HCT116 (cell line): ENCODE measurements around the gene STK36. TPM values are rescaled to one million over a fixed set of nuclear protein-coding genes. Genes with fewer than 3 reads are reported as not detected.

Experiments used
- ATAC-seq: fragments of 200-7000 bp; cut with Tn5 transposase; 2 replicates; pipeline ENCODE4 v1.9.1; 2020; ENCODE audit warnings: mild to moderate bottlenecking, moderate library complexity
- BruUV-seq: library from RNA; stranded (reverse); fragments of 400-500 nt; replicated peaks from 2 replicates; lab custom pipeline; 2021; lab: Mats Ljungman, UMichigan
- CTCF ChIA-PET: fragments of 300-600 bp; sonication (Branson Sonifier 250); formaldehyde crosslinking; loops from one replicate; lab custom pipeline; 2021; ENCODE audit warnings: antibody characterized with exemption; lab: Charles Lee
- POLR2A ChIA-PET: fragments of 300-600, 350-600 bp; sonication (Branson Sonifier 250); formaldehyde crosslinking; loops from one replicate; lab custom pipeline; 2021; ENCODE audit warnings: antibody characterized with exemption; lab: Charles Lee
- RAD21 ChIA-PET, 2 experiments: fragments of 300-600 bp; sonication (Branson Sonifier 250); formaldehyde crosslinking; loops; one replicate each; lab custom pipeline; 2023; ENCODE audit warnings: low total read pairs in 2 of 2; ENCODE audit not compliant: uncharacterized antibody in 2 of 2, unreplicated experiment in 2 of 2, low non-redundant PET in 1 of 2; lab: Charles Lee
- DNase-seq: peaks from one replicate; pipeline ENCODE4 v3.0.0-alpha.2; 2010; ENCODE audit warnings: low read depth, low spot score
- H2AFZ ChIP-seq: fragments of 200-600 bp; shearing (Covaris generic), sonication (generic); 2 replicates; pipeline ENCODE4 v1.6.1; 2017; ENCODE audit warnings: low read depth, mixed run types, mixed read lengths, antibody characterized with exemption, low read length; ENCODE audit not compliant: poor library complexity, severe bottlenecking
- H3K27ac ChIP-seq: 2 replicates; pipeline ENCODE4 v1.5.1; 2012; ENCODE audit warnings: low read depth, low read length
- H3K27me3 ChIP-seq: fragments of 200-600 bp; sonication (generic); 2 replicates; pipeline ENCODE4 v1.6.1; 2016; ENCODE audit warnings: mixed run types, low read length, mixed read lengths; ENCODE audit not compliant: insufficient read depth
- H3K36me3 ChIP-seq, 2 experiments: fragments of 200-500 bp in 1 of 2; fragments of 200-600 bp in 1 of 2; sonication (Bioruptor generic) in 1 of 2; sonication (generic) in 1 of 2; 2 replicates each; pipeline versions ENCODE4 v1.5.1 to v1.6.1; 2014 to 2016; ENCODE audit warnings: low read length in 2 of 2, inconsistent platforms in 1 of 2, mixed read lengths in 1 of 2, mixed run types in 1 of 2; ENCODE audit not compliant: insufficient read depth in 2 of 2, control insufficient read depth in 1 of 2
- H3K4me1 ChIP-seq, 2 experiments: fragments of 200-600 bp in 1 of 2; sonication (generic) in 1 of 2; 2 replicates each; pipeline versions ENCODE4 v1.5.1 to v1.6.1; 2012 to 2017; ENCODE audit warnings: low read length in 2 of 2, inconsistent platforms in 1 of 2, mild to moderate bottlenecking in 1 of 2, mixed read lengths in 1 of 2, mixed run types in 1 of 2, moderate library complexity in 1 of 2; ENCODE audit not compliant: insufficient read depth in 2 of 2, control insufficient read depth in 1 of 2
- H3K4me2 ChIP-seq: fragments of 200-600 bp; sonication (generic); 2 replicates; pipeline ENCODE4 v1.6.1; 2017; ENCODE audit warnings: mixed run types, low read length, mixed read lengths
- H3K4me3 ChIP-seq, 2 experiments: fragments of 200-600 bp in 1 of 2; sonication (generic) in 1 of 2; replicated peaks in 1 of 2; 2 replicates each; pipeline ENCODE4 v1.5.1; 2011 to 2016; ENCODE audit warnings: low read length in 2 of 2, control low read depth in 1 of 2, low read depth in 1 of 2, mild to moderate bottlenecking in 1 of 2, mixed read lengths in 1 of 2, mixed run types in 1 of 2
- H3K79me2 ChIP-seq: fragments of 200-600 bp; sonication (generic); 2 replicates; pipeline ENCODE4 v1.6.1; 2017; ENCODE audit warnings: mild to moderate bottlenecking, mixed run types, low read length, moderate library complexity, mixed read lengths; ENCODE audit not compliant: insufficient read depth
- H3K9ac ChIP-seq: fragments of 200-600 bp; sonication (generic); 2 replicates; pipeline ENCODE4 v1.6.1; 2016; ENCODE audit warnings: low read length, mixed read lengths
- H3K9me2 ChIP-seq: fragments of 200-600 bp; sonication (generic), shearing (Covaris generic); 2 replicates; pipeline ENCODE4 v1.6.1; 2017; ENCODE audit warnings: mixed run types, mild to moderate bottlenecking, moderate library complexity; ENCODE audit not compliant: insufficient read depth
- H3K9me3 ChIP-seq, 2 experiments: fragments of 200-500 bp in 1 of 2; fragments of 200-600 bp in 1 of 2; sonication (Bioruptor generic) in 1 of 2; sonication (generic) in 1 of 2; 2 replicates each; pipeline ENCODE4 v1.6.1; 2014 to 2017; ENCODE audit warnings: low read length in 2 of 2, mixed read lengths in 2 of 2, inconsistent platforms in 1 of 2, low read depth in 1 of 2, mild to moderate bottlenecking in 1 of 2, mixed run types in 1 of 2, moderate library complexity in 1 of 2; ENCODE audit not compliant: control insufficient read depth in 1 of 2, insufficient read depth in 1 of 2
- H4K20me1 ChIP-seq: fragments of 200-600 bp; sonication (generic), shearing (Covaris generic); 2 replicates; pipeline ENCODE4 v1.6.1; 2017; ENCODE audit warnings: mixed run types, mild to moderate bottlenecking, moderate library complexity; ENCODE audit not compliant: insufficient read depth
- CBX3 ChIP-seq: IDR thresholded peaks from 2 replicates; pipeline ENCODE4 v1.6.1; 2012; ENCODE audit warnings: low read depth
- CEBPB ChIP-seq: IDR thresholded peaks from 2 replicates; pipeline ENCODE4 v1.6.1; 2012; ENCODE audit warnings: low read depth
- EGR1 ChIP-seq: IDR thresholded peaks from 2 replicates; pipeline ENCODE4 v1.6.1; 2012; ENCODE audit warnings: low read depth
- ELF1 ChIP-seq: IDR thresholded peaks from 2 replicates; pipeline ENCODE4 v1.6.1; 2012; ENCODE audit warnings: low read depth, borderline replicate concordance
- EZH2 ChIP-seq: fragments of 200-600 bp; sonication (generic); IDR thresholded peaks from 2 replicates; pipeline ENCODE4 v1.6.1; 2017; ENCODE audit warnings: antibody characterized with exemption, mixed run types
- EZH2phosphoT487 ChIP-seq: fragments of 200-600 bp; IDR thresholded peaks from 2 replicates; pipeline ENCODE4 v1.6.1; 2018; ENCODE audit warnings: antibody characterized with exemption, borderline replicate concordance
- FOSL1 ChIP-seq: IDR thresholded peaks from 2 replicates; pipeline ENCODE4 v1.6.1; 2012; ENCODE audit warnings: low read depth
- JUND ChIP-seq: IDR thresholded peaks from 2 replicates; pipeline ENCODE4 v1.6.1; 2012
- POLR2A ChIP-seq: IDR thresholded peaks from 2 replicates; pipeline ENCODE4 v1.7.0; 2011; ENCODE audit warnings: borderline replicate concordance; ENCODE audit not compliant: insufficient read depth, insufficient read length; ENCODE audit errors: extremely low read depth
- POLR2AphosphoS5 ChIP-seq: IDR thresholded peaks from 2 replicates; pipeline ENCODE4 v1.6.1; 2011; ENCODE audit warnings: mild to moderate bottlenecking, low read depth, low read length, moderate library complexity
- SIN3A ChIP-seq: IDR thresholded peaks from 2 replicates; pipeline ENCODE4 v1.6.1; 2012; ENCODE audit warnings: low read depth
- SP1 ChIP-seq: IDR thresholded peaks from 2 replicates; pipeline ENCODE4 v1.6.1; 2012; ENCODE audit warnings: low read depth
- SRF ChIP-seq: IDR thresholded peaks from 2 replicates; pipeline ENCODE4 v1.6.1; 2012; ENCODE audit warnings: low read depth
- YY1 ChIP-seq: IDR thresholded peaks from 2 replicates; pipeline ENCODE4 v1.6.1; 2011; ENCODE audit warnings: low read length, low read depth, moderate library complexity, mild to moderate bottlenecking; ENCODE audit not compliant: insufficient replicate concordance; ENCODE audit errors: extremely low read depth
- ZBTB33 ChIP-seq: IDR thresholded peaks from 2 replicates; pipeline ENCODE4 v1.6.1; 2011; ENCODE audit warnings: mild to moderate bottlenecking, low read length, moderate library complexity; ENCODE audit not compliant: insufficient replicate concordance; ENCODE audit errors: extremely low read depth
- ZFX ChIP-seq: fragments of 450-650 bp; IDR thresholded peaks from 2 replicates; pipeline ENCODE4 v1.6.1; 2017
- intact Hi-C: fragments of 100-400 bp; cut with micrococcal nuclease; formaldehyde crosslinking; loops from 2 replicates; pipeline ENCODE4 v1.10.0; 2022
- total RNA-seq: library from RNA; stranded (reverse); gene quantifications from one replicate; pipeline ENCODE4 v1.2.1, GENCODE V29; 2021; ENCODE audit not compliant: unreplicated experiment
- TF ChIP-seq, protein P1 (sequence below): IDR thresholded peaks from 2 replicates; pipeline ENCODE4 v1.6.1; 2012
- TF ChIP-seq, protein P2 (sequence below), 3 experiments: fragments of 200-600 bp in 1 of 3; sonication (generic) in 1 of 3; IDR thresholded peaks in 2 of 3; conservative IDR thresholded peaks in 1 of 3; 2 replicates each; pipeline ENCODE4 v1.5.1; 2012 to 2017; ENCODE audit warnings: low read depth in 2 of 3, low read length in 2 of 3, antibody characterized with exemption in 1 of 3, borderline replicate concordance in 1 of 3, control low read depth in 1 of 3, mild to moderate bottlenecking in 1 of 3, mixed read lengths in 1 of 3, mixed run types in 1 of 3, moderate library complexity in 1 of 3; ENCODE audit not compliant: insufficient read depth in 1 of 3
- TF ChIP-seq, protein P3 (sequence below): IDR thresholded peaks from 2 replicates; pipeline ENCODE4 v1.6.1; 2012

The STK36 gene
- total RNA-seq, 1 experiment from 2014 or later = 45.5 TPM

DNA sequence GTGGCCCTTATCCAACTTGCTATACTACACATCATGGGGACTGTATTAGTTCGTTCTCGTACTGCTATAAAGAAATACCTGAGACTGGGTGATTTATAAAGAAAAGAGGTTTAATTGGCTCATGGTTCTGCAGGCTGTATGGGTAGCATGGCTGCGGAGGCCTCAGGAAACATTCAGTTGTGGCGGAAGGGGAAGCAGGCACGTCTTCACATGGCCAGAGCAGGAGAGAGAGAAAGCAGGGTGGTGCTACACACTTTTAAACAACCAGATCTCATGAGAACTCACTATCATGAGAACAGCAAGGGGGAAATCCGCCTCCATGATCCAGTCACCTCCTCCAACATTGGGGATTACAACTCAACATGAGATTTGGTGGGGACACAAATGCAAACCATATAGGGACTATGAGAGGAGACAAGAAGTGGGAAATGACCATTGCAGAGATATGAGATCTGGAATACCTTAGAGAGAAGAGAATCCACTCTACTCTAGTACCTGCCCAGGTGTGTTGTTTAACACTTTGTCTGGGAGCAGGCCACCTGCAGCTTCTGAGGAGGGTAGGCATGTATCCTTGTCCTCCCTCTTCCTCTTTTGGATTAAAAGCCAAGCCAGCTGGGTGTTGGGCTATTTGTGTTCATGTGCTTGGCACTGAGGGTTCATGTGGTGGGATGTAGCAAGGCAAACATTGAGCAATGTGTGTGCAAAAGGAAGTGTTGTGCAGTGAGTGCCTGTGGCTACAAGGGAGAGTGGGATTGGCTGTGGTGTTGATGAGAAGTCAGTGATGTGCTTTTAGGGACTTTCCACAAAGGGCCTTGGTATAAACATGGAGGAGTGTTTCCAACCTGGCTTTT, 61.5 kb downstream of the STK36 start:
- intact Hi-C loops = no loop called here
- no TSS peak for BruUV-seq

More for the DNA sequence above, 61.5 kb downstream of the STK36 start:
- ATAC-seq = no peak
- POLR2A ChIA-PET = no interaction called here
- peaks cover 6 to 13% of the 10 kb centered on the region in 2 experiments; a peak in 3 of 4 replicates for H3K36me3 ChIP-seq
- H3K4me1 ChIP-seq = peaks cover 17 to 29% of the 10 kb centered on the region in 2 experiments
- TF ChIP-seq YY1 (no peak), ZFX (no peak), FOSL1 (no peak), CEBPB (no peak), CBX3 (no peak), EZH2 (no peak), ZBTB33 (no peak), POLR2AphosphoS5 (no peak), EZH2phosphoT487 (no peak), SP1 (no peak), SIN3A (no peak), ELF1 (no peak), POLR2A (no peak), JUND (no peak), EGR1 (no peak), SRF (no peak)
- TF ChIP-seq, protein P1, sequence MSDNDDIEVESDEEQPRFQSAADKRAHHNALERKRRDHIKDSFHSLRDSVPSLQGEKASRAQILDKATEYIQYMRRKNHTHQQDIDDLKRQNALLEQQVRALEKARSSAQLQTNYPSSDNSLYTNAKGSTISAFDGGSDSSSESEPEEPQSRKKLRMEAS = no peak
- TF ChIP-seq, protein P2, sequence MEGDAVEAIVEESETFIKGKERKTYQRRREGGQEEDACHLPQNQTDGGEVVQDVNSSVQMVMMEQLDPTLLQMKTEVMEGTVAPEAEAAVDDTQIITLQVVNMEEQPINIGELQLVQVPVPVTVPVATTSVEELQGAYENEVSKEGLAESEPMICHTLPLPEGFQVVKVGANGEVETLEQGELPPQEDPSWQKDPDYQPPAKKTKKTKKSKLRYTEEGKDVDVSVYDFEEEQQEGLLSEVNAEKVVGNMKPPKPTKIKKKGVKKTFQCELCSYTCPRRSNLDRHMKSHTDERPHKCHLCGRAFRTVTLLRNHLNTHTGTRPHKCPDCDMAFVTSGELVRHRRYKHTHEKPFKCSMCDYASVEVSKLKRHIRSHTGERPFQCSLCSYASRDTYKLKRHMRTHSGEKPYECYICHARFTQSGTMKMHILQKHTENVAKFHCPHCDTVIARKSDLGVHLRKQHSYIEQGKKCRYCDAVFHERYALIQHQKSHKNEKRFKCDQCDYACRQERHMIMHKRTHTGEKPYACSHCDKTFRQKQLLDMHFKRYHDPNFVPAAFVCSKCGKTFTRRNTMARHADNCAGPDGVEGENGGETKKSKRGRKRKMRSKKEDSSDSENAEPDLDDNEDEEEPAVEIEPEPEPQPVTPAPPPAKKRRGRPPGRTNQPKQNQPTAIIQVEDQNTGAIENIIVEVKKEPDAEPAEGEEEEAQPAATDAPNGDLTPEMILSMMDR (IDR thresholded peaks at IDR 0.05 in 2 of 3, conservative IDR thresholded peaks at IDR 0.05 in 1 of 3; ENCODE audit: borderline replicate concordance in 1 of 3, insufficient read depth in 1 of 3, low read depth in 2 of 3, low read length in 2 of 3) = no peak
- TF ChIP-seq, protein P3, sequence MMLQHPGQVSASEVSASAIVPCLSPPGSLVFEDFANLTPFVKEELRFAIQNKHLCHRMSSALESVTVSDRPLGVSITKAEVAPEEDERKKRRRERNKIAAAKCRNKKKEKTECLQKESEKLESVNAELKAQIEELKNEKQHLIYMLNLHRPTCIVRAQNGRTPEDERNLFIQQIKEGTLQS = no peak
- TF ChIP-seq, all 23 proteins: peak for 0
- DNase-seq = no peak
- CTCF ChIA-PET = no interaction called here
- RAD21 ChIA-PET = no interaction called here
- no peaks in the 10 kb centered on the region for H3K27me3 ChIP-seq
- H3K27ac ChIP-seq = no peak overlapping the region
- H4K20me1 ChIP-seq = peaks cover 4% of the 10 kb centered on the region; the same call in 1 of the 2 replicates
- no peak overlapping the region for H3K9ac ChIP-seq
- H3K9me3 ChIP-seq = no peaks in the 10 kb centered on the region
- no peak overlapping the region for H3K4me2 ChIP-seq
- H3K9me2 ChIP-seq = no peaks in the 10 kb centered on the region
- no peak overlapping the region for H2AFZ ChIP-seq
- H3K4me3 ChIP-seq = no peak overlapping the region
- H3K79me2 ChIP-seq = peaks cover 82% of the 10 kb centered on the region
